HL-60 (cell line): ENCODE measurements around the gene MED14.

ENCODE experiments used
- DNase-seq, 2 experiments: peaks; one replicate each; pipeline ENCODE4 v3.0.0-alpha.2; 2010 to 2020; ENCODE audit warnings: low read depth in 1 of 2, low spot score in 1 of 2
- H3K27ac ChIP-seq: fragments of 250-450 bp; sonication (Bioruptor Pico); replicated peaks from 2 replicates; pipeline ENCODE4 v1.5.1; 2020; ENCODE audit warnings: mild to moderate bottlenecking, moderate library complexity
- H3K27me3 ChIP-seq: fragments of 250-450 bp; sonication (Bioruptor Pico); 2 replicates; pipeline ENCODE4 v1.5.1; 2021; ENCODE audit warnings: mild to moderate bottlenecking, moderate library complexity; ENCODE audit not compliant: insufficient read depth, poor library complexity, severe bottlenecking
- H3K4me3 ChIP-seq: replicated peaks from 2 replicates; pipeline ENCODE4 v1.5.1; 2011; ENCODE audit warnings: mild to moderate bottlenecking, control low read depth, low read length; ENCODE audit not compliant: insufficient read depth
- CTCF ChIP-seq: IDR thresholded peaks from one replicate; pipeline ENCODE4 v1.5.1; 2011; ENCODE audit warnings: low read length, control low read depth, inconsistent platforms; ENCODE audit not compliant: insufficient read depth
- GABPA ChIP-seq: IDR thresholded peaks from 2 replicates; pipeline ENCODE4 v1.6.1; 2012; ENCODE audit warnings: low read depth
- POLR2AphosphoS5 ChIP-seq: IDR thresholded peaks from 2 replicates; pipeline ENCODE4 v1.6.1; 2012; ENCODE audit warnings: low read depth
- REST ChIP-seq: IDR thresholded peaks from 2 replicates; pipeline ENCODE4 v1.6.1; 2012; ENCODE audit warnings: low read depth; ENCODE audit not compliant: insufficient replicate concordance
- SPI1 ChIP-seq: IDR thresholded peaks from 2 replicates; pipeline ENCODE4 v1.6.1; 2012; ENCODE audit warnings: low read depth, mild to moderate bottlenecking, borderline replicate concordance

The MED14 gene

GRCh38 chrX:40698851-40699250 lies 36.5 kb downstream of the MED14 start:
- Histone ChIP-seq H3K4me3 (no peak overlapping the region), H3K27me3 (no peaks in the 10 kb centered on the region), H3K27ac (no peak overlapping the region)
- DNase-seq, result no peak
- TF ChIP-seq REST (no peak), SPI1 (no peak)

GRCh38 chrX:40694802-40695201 lies 40.5 kb downstream of the MED14 start:
- DNase-seq, result no peak
- TF ChIP-seq GABPA, result no peak
- no peak overlapping the region for H3K4me3 ChIP-seq
- H3K27ac ChIP-seq, result no peak overlapping the region
- H3K27me3 ChIP-seq, result no peaks in the 10 kb centered on the region

GRCh38 chrX:40688929-40689328 lies 46.4 kb downstream of the MED14 start:
- no peak overlapping the region for H3K27ac ChIP-seq
- no peak for DNase-seq
- no peak for TF ChIP-seq SPI1
- H3K27me3 ChIP-seq, result no peaks in the 10 kb centered on the region
- no peak overlapping the region for H3K4me3 ChIP-seq

GRCh38 chrX:40687169-40687568 lies 48.2 kb downstream of the MED14 start:
- DNase-seq, result no peak
- Histone ChIP-seq H3K4me3 (no peak overlapping the region), H3K27ac (no peak overlapping the region), H3K27me3 (no peaks in the 10 kb centered on the region)
- TF ChIP-seq CTCF, result no peak
- no peak for TF ChIP-seq SPI1

- TF ChIP-seq SPI1 (no peak), GABPA (no peak), POLR2AphosphoS5 (no peak), CTCF (no peak), REST (no peak)
- DNase-seq, result no peak
- no peak overlapping the region for H3K4me3 ChIP-seq
- H3K27ac ChIP-seq, result no peak overlapping the region
- H3K27me3 ChIP-seq, result no peaks in the 10 kb centered on the region
Observed at GRCh38 chrX:40685362-40685918, 49.9 kb downstream of the MED14 start.

GRCh38 chrX:40684092-40684491 lies 51.2 kb downstream of the MED14 start:
- H3K4me3 ChIP-seq, result no peak overlapping the region
- no peaks in the 10 kb centered on the region for H3K27me3 ChIP-seq
- H3K27ac ChIP-seq, result no peak overlapping the region
- no peak for DNase-seq
- no peak for TF ChIP-seq GABPA
- no peak for TF ChIP-seq CTCF
- no peak for TF ChIP-seq POLR2AphosphoS5
- TF ChIP-seq SPI1, result no peak
- no peak for TF ChIP-seq REST
